ENCODE measurements around the gene LNX1. TPM values are rescaled to one million over a fixed set of nuclear protein-coding genes. Genes with fewer than 3 reads are reported as not detected.

LNX1 gene
- total RNA-seq, 1 donor from 2014 or later, result 11.8 TPM

DNA sequence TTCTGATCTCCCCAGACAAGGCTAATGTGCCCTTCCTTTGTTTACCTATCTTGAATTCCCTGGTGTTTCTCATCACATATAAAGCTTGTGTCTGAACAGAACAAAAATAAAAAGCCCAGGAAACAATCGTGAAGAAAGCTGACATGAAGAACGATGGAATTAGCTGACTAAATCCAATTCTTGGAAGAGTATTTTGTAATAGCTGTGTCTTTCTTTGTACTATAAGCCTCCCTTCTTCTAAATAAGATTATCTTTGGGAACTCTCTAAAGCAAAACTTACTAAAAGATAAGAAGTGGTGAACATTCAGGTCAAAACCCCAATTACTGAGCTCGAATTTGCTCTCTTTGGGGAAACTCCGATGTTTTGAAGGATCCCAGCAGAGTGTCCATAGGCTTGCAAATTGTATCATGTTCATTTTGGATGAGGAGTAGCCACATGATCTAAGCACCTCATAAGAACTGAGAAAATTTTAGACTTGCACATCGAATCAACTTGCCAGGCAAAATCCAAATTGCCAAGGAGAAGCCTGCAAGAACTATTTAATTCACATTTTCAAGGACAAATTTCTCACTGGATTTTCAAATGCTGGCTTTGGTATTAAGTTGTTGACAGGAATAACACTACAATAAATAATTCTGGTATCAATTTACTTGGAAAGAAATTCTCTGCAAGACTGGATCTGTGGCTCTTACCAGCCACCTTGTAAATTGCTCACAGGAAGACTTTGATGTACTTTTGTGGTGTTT is 106.2 kb downstream of the LNX1 start:
- TF ChIP-seq POLR2A (IDR thresholded peaks at IDR 0.05) (no peak), POLR2AphosphoS5 (IDR thresholded peaks at IDR 0.05; ENCODE audit: insufficient read depth in 1 of 2, low read depth in 1 of 2) (no peak)
- TF ChIP-seq, protein P1, sequence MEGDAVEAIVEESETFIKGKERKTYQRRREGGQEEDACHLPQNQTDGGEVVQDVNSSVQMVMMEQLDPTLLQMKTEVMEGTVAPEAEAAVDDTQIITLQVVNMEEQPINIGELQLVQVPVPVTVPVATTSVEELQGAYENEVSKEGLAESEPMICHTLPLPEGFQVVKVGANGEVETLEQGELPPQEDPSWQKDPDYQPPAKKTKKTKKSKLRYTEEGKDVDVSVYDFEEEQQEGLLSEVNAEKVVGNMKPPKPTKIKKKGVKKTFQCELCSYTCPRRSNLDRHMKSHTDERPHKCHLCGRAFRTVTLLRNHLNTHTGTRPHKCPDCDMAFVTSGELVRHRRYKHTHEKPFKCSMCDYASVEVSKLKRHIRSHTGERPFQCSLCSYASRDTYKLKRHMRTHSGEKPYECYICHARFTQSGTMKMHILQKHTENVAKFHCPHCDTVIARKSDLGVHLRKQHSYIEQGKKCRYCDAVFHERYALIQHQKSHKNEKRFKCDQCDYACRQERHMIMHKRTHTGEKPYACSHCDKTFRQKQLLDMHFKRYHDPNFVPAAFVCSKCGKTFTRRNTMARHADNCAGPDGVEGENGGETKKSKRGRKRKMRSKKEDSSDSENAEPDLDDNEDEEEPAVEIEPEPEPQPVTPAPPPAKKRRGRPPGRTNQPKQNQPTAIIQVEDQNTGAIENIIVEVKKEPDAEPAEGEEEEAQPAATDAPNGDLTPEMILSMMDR (IDR thresholded peaks at IDR 0.05), result no peak
- no peak overlapping the region for H3K4me3 ChIP-seq
- no peaks in the 10 kb centered on the region for H3K36me3 ChIP-seq
- H3K27ac ChIP-seq, result no peak overlapping the region
- no peak for DNase-seq (ENCODE audit: extremely low spot score in 2 of 2)
- H3K27me3 ChIP-seq, result no peaks in the 10 kb centered on the region
- H3K9me3 ChIP-seq, result no peaks in the 10 kb centered on the region
- H3K4me1 ChIP-seq, result peaks cover 3% of the 10 kb centered on the region
- intact Hi-C loops (cut with DNase I), result no loop called here

DNA sequence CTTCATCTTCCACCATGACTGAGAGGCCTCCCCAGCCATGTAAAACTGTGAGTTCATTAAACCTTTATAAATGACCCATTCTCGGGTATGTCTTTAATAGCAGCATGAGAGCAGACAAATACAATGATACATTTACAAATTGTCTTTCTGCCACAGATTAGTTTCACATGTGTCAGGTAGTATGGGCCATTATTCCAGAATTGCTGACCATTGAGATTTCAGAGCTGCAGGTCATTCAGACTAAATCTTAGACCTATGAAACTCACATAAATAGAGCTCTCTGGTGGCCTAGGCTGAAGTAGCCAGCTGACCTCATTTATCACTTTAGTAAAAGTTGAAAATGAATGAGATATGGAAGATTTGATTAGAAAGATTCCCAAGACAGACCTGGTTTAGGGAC is 108.0 kb downstream of the LNX1 start:
- no peak for DNase-seq (ENCODE audit: extremely low spot score in 2 of 2)
- Histone ChIP-seq H3K4me3 (no peak overlapping the region), H3K4me1 (no peaks in the 10 kb centered on the region), H3K27me3 (no peaks in the 10 kb centered on the region), H3K27ac (no peak overlapping the region), H3K9me3 (no peaks in the 10 kb centered on the region), H3K36me3 (no peaks in the 10 kb centered on the region)
- intact Hi-C loops (cut with DNase I), result no loop called here
- no peak for TF ChIP-seq POLR2AphosphoS5 (IDR thresholded peaks at IDR 0.05; ENCODE audit: insufficient read depth in 1 of 2, low read depth in 1 of 2)
- no peak for TF ChIP-seq POLR2A (IDR thresholded peaks at IDR 0.05)
- TF ChIP-seq, protein P1 (IDR thresholded peaks at IDR 0.05), result no peak

DNA sequence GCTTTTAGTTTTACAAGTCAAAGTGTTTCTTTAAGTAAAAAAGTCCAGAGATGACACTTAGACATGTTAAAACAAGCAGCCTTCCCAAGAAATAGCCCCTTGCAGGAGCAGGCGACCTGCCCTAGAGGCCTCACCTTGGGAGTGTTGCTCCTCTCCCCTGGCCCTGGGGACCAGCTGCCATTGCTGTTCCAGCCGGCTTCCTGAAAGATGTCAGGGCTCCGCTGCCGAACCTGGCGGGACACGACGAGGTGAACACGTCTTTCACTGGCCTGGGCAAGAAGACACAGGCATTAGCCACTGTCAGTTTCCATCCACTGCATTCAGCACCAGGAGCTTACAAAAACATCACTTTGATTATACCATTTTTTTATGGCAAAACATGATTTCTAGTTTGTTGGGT is 109.7 kb downstream of the LNX1 start:
- Histone ChIP-seq H3K36me3 (no peaks in the 10 kb centered on the region), H3K4me1 (no peaks in the 10 kb centered on the region), H3K27ac (no peak overlapping the region), H3K27me3 (no peaks in the 10 kb centered on the region), H3K4me3 (no peak overlapping the region), H3K9me3 (no peaks in the 10 kb centered on the region)
- DNase-seq (ENCODE audit: extremely low spot score in 2 of 2), result no peak
- no peak for TF ChIP-seq POLR2AphosphoS5 (IDR thresholded peaks at IDR 0.05; ENCODE audit: insufficient read depth in 1 of 2, low read depth in 1 of 2)
- no peak for TF ChIP-seq POLR2A (IDR thresholded peaks at IDR 0.05)
- TF ChIP-seq, protein P1 (IDR thresholded peaks at IDR 0.05), result no peak
- intact Hi-C loops (cut with DNase I), result no loop called here

DNA sequence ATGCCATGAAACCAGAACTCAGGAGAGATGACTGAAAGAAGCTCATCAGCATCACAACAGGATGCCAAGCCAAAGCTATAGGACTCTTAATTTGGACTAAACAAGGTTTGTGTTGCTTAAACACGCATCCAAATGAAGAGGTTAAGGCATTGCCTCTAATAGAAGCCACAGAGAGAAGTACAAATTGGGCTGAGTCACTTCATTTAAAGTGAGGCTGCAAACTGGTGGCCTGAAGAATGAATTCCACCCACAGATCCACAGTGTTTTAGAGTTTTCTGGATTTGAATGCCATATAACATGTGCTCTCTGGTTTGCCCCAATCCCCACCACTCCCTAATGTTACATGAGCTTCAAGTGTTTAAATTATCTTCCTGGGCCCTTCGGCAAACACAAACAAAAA is 110.4 kb downstream of the LNX1 start:
- Histone ChIP-seq H3K4me3 (no peak overlapping the region), H3K4me1 (no peaks in the 10 kb centered on the region), H3K36me3 (no peaks in the 10 kb centered on the region), H3K9me3 (no peaks in the 10 kb centered on the region), H3K27me3 (no peaks in the 10 kb centered on the region), H3K27ac (no peak overlapping the region)
- TF ChIP-seq POLR2A (IDR thresholded peaks at IDR 0.05) (no peak), POLR2AphosphoS5 (IDR thresholded peaks at IDR 0.05; ENCODE audit: insufficient read depth in 1 of 2, low read depth in 1 of 2) (no peak)
- intact Hi-C loops (cut with DNase I), result no loop called here
- no peak for DNase-seq (ENCODE audit: extremely low spot score in 2 of 2)

DNA sequence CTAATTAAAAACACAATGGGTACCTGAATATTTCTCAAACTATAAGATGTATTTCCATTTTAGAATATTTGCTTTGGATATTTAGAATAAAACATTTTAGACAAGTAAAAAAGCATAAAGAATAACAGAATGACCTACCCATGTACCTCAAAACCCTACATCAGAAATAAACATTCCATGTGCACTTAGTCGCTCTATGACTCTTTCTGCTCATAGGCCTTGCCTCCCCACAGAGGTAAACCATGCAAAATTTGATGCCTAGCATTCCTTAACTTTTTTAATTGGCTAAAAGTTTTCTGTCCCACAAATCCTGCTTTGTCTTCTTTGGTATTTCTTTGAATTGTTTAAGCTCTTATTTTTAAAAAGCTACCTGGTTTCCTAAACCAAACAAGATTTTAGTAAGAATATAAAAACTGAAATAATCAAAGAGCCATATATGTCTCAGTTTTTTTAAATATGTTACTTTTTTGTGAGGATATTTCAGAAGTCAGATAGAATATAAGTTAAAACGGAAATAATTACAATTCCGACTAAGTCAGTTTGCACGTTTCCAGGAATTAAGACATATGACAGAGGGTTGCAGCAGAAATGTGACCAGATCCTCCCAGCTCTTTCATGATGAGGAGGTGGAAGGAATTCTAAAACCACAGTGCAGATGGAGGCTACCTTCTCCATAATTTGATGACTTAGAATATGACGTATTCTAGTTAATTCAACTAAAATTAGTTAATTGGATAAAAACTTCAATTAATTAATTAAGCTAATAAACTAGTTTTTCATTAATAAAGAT is 111.4 kb downstream of the LNX1 start:
- H3K9me3 ChIP-seq, result no peaks in the 10 kb centered on the region
- no peak overlapping the region for H3K4me3 ChIP-seq
- DNase-seq (ENCODE audit: extremely low spot score in 2 of 2), result no peak
- H3K27ac ChIP-seq, result no peak overlapping the region
- no peaks in the 10 kb centered on the region for H3K36me3 ChIP-seq
- no peaks in the 10 kb centered on the region for H3K4me1 ChIP-seq
- intact Hi-C loops (cut with DNase I), result no loop called here
- TF ChIP-seq, protein P1 (IDR thresholded peaks at IDR 0.05), result no peak
- TF ChIP-seq POLR2A (IDR thresholded peaks at IDR 0.05) (no peak), POLR2AphosphoS5 (IDR thresholded peaks at IDR 0.05; ENCODE audit: insufficient read depth in 1 of 2, low read depth in 1 of 2) (no peak)
- H3K27me3 ChIP-seq, result no peaks in the 10 kb centered on the region

Measured in vagina (tissue), 2 donors.